MM.1S (cell line): ENCODE results near the gene NCCRP1.

ENCODE experiments used
- DNase-seq: peaks from one replicate; pipeline ENCODE4 v3.0.0-alpha.2; 2015
- H2AFZ ChIP-seq: fragments of 300-600 bp; sonication (generic); 2 replicates; pipeline ENCODE4 v1.6.0; 2016; ENCODE audit warnings: antibody characterized with exemption, low read length
- H3F3A ChIP-seq: fragments of 300-600 bp; sonication (generic); 2 replicates; pipeline ENCODE4 v1.6.1; 2016; ENCODE audit warnings: mild to moderate bottlenecking, antibody characterized with exemption, low read length, moderate library complexity, mixed read lengths; ENCODE audit not compliant: insufficient read depth
- H3K27ac ChIP-seq: fragments of 300-600 bp; sonication (generic); 2 replicates; pipeline ENCODE4 v1.5.1; 2016; ENCODE audit warnings: mild to moderate bottlenecking, low read length
- H3K27me3 ChIP-seq: fragments of 300-600 bp; sonication (generic); replicated peaks from 2 replicates; pipeline ENCODE4 v1.6.0; 2016; ENCODE audit warnings: low read length; ENCODE audit not compliant: insufficient read depth
- H3K36me3 ChIP-seq: fragments of 300-600 bp; sonication (generic); replicated peaks from 2 replicates; pipeline ENCODE4 v1.6.1; 2016; ENCODE audit warnings: mild to moderate bottlenecking, low read length, mixed read lengths; ENCODE audit not compliant: insufficient read depth
- H3K4me1 ChIP-seq: fragments of 300-600 bp; sonication (generic); 2 replicates; pipeline ENCODE4 v1.6.1; 2016; ENCODE audit warnings: low read length, mixed read lengths
- H3K4me2 ChIP-seq: fragments of 300-600 bp; sonication (generic); 2 replicates; pipeline ENCODE4 v1.6.0; 2016; ENCODE audit warnings: low read depth, low read length
- H3K4me3 ChIP-seq: fragments of 300-600 bp; sonication (generic); 2 replicates; pipeline ENCODE4 v1.5.1; 2016; ENCODE audit warnings: low read length, mixed read lengths
- H3K79me2 ChIP-seq: fragments of 300-600 bp; sonication (generic); 2 replicates; pipeline ENCODE4 v1.6.1; 2016; ENCODE audit warnings: mixed run types, low read length, mixed read lengths
- H3K9ac ChIP-seq: fragments of 300-600 bp; sonication (generic); 2 replicates; pipeline ENCODE4 v1.6.1; 2016; ENCODE audit warnings: low read length, mixed read lengths
- H3K9me2 ChIP-seq: fragments of 300-600 bp; sonication (generic); replicated peaks from 2 replicates; pipeline ENCODE4 v1.6.1; 2016; ENCODE audit warnings: mild to moderate bottlenecking, low read length, mixed read lengths; ENCODE audit not compliant: insufficient read depth
- H3K9me3 ChIP-seq: fragments of 300-600 bp; sonication (generic); replicated peaks from 2 replicates; pipeline ENCODE4 v1.6.1; 2016; ENCODE audit warnings: mild to moderate bottlenecking, low read length, mixed read lengths; ENCODE audit not compliant: insufficient read depth
- H4K20me1 ChIP-seq: fragments of 300-600 bp; sonication (generic); 2 replicates; pipeline ENCODE4 v1.6.1; 2016; ENCODE audit warnings: mild to moderate bottlenecking, low read length, moderate library complexity, mixed read lengths; ENCODE audit not compliant: insufficient read depth
- EZH2 ChIP-seq: fragments of 300-600 bp; sonication (generic); optimal IDR thresholded peaks from 2 replicates; pipeline ENCODE3; 2017; ENCODE audit warnings: low read depth, mild to moderate bottlenecking, antibody characterized with exemption, low read length, mixed read lengths
- EZH2phosphoT487 ChIP-seq: fragments of 300-600 bp; sonication (generic); IDR thresholded peaks from 2 replicates; pipeline ENCODE4 v1.6.1; 2018; ENCODE audit warnings: antibody characterized with exemption, low read length
- TF ChIP-seq, protein P1 (sequence below): fragments of 300-600 bp; sonication (generic); IDR thresholded peaks from 2 replicates; pipeline ENCODE4 v1.5.1; 2016; ENCODE audit warnings: antibody characterized with exemption, low read length, mixed read lengths

Gene NCCRP1

DNA sequence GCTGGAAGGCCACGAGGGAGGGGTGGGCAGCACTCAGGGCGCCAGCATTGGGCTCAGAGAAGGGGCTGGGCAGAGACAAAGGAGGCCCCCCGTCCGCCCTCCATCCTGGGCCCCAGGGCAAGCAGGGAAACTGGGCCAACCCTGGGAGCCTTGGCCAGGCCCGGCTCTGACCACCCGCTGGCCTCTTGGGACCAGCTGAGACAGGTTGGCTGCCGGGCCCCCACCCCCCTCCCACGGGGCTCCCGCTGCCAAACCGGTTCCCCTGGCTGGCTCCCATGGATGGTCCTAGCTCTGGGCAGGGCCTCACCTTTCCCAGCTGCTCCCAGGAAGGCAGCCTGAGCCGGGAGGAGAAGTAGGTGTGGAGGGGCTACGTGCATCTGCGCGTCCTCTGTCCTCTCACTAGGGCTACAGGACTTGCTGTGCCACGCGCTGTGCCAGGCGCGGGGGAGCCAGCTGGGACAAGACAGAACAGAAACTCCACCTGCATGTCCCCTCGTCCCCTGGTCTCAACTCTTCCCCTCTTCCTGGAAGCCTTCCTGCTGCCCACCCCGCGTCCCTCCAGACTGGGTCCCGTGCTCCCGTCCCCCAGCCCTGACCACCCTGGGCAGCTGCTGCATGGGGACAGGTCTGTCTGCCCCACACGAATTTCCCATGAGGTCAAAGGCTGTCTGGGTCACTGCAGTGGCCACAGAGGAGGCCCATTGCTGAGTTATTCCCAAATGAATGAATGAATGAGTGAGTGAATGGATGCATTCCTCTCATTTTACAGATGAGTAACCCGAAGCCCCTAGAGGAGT is 29.1 kb upstream of the NCCRP1 start:
- no peak overlapping the region for H3K4me2 ChIP-seq
- H3K4me1 ChIP-seq, result no peaks in the 10 kb centered on the region
- H3K27ac ChIP-seq, result no peak overlapping the region
- H3K36me3 ChIP-seq, result no peaks in the 10 kb centered on the region
- H3K9me3 ChIP-seq, result no peaks in the 10 kb centered on the region
- H3F3A ChIP-seq, result no peaks in the 10 kb centered on the region
- H3K9ac ChIP-seq, result no peak overlapping the region
- TF ChIP-seq, protein P1, sequence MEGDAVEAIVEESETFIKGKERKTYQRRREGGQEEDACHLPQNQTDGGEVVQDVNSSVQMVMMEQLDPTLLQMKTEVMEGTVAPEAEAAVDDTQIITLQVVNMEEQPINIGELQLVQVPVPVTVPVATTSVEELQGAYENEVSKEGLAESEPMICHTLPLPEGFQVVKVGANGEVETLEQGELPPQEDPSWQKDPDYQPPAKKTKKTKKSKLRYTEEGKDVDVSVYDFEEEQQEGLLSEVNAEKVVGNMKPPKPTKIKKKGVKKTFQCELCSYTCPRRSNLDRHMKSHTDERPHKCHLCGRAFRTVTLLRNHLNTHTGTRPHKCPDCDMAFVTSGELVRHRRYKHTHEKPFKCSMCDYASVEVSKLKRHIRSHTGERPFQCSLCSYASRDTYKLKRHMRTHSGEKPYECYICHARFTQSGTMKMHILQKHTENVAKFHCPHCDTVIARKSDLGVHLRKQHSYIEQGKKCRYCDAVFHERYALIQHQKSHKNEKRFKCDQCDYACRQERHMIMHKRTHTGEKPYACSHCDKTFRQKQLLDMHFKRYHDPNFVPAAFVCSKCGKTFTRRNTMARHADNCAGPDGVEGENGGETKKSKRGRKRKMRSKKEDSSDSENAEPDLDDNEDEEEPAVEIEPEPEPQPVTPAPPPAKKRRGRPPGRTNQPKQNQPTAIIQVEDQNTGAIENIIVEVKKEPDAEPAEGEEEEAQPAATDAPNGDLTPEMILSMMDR, result no peak
- no peak for TF ChIP-seq EZH2phosphoT487
- TF ChIP-seq EZH2, result no peak
- H3K9me2 ChIP-seq, result no peaks in the 10 kb centered on the region
- no peak overlapping the region for H2AFZ ChIP-seq
- H4K20me1 ChIP-seq, result no peaks in the 10 kb centered on the region
- H3K27me3 ChIP-seq, result no peaks in the 10 kb centered on the region
- H3K79me2 ChIP-seq, result no peaks in the 10 kb centered on the region
- no peak overlapping the region for H3K4me3 ChIP-seq
- no peak for DNase-seq

DNA sequence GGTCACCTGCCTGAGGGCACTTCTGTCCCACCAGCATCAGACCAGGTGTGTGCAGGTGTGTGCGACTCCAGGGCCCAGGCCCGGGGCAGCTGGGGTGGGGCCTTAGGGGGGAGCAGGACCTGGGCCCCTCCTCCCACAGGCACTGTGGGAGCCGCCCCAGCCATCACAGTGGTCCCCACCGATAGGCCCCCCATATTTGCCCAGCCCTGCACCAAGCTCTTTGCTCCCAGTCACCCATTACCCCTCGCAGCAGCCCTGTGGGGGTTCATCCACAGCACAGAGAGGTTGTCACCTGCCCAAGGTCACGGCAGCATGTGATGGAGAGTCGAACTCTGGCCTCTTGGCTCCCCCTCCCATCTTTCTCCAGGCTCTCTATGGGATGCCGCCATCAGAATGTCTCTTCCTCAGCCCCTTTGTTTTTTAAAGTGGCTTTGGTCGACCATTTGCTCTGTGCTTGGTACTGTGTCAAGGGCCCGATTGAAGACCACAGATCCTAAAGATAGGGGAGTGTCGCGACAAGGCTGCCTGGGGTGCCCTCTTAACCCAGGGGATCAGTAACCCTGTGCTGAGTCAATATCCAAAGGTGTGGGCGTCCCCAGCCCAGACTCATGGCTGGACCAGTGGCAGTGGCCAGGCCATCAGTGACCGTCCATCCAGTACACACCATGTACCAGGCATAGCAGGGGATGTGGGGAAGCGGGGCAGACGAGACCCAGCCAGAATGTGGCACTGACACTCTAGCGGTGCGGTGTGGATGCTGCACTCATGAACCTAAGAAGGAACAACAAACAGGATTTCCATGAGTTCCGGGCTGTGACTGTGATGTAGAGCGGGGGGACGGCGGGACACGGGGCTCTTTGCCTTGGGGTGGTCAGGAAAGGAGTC is 28.3 kb upstream of the NCCRP1 start:
- Histone ChIP-seq H3K4me3 (no peak overlapping the region), H3K36me3 (no peaks in the 10 kb centered on the region), H4K20me1 (no peaks in the 10 kb centered on the region), H3K27ac (no peak overlapping the region), H3K27me3 (no peaks in the 10 kb centered on the region), H3K4me1 (no peaks in the 10 kb centered on the region), H3K9ac (no peak overlapping the region), H3K9me2 (no peaks in the 10 kb centered on the region), H2AFZ (no peak overlapping the region), H3K4me2 (no peak overlapping the region), H3K79me2 (no peaks in the 10 kb centered on the region), H3F3A (no peaks in the 10 kb centered on the region), H3K9me3 (no peaks in the 10 kb centered on the region)
- TF ChIP-seq EZH2 (no peak), EZH2phosphoT487 (no peak)
- TF ChIP-seq, protein P1, result no peak
- DNase-seq, result no peak

DNA sequence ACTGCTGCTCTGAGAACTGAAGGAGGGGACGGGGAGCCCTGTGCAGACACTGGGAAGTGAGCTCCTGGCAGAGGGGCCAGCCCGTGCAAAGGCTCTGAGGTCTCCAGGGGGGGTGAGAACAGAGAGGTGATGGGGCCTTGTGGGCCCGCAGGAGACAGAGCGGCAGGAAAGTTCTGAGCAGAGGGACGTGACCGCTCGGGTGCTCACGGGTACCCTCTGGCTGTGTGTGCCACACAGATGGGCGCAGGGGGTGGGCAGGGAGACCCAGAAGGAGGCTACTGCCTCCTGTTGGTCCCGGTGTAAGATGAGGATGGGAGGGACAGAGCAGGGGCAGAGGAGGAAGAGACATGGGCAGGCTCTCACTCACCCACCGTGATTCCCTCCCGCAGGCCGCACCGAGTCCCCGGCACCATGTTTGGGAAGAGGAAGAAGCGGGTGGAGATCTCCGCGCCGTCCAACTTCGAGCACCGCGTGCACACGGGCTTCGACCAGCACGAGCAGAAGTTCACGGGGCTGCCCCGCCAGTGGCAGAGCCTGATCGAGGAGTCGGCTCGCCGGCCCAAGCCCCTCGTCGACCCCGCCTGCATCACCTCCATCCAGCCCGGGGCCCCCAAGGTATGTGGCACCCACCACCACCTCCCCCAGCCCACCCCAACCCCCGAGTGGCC is 27.5 kb upstream of the NCCRP1 start:
- H3K4me1 ChIP-seq, result no peaks in the 10 kb centered on the region
- H2AFZ ChIP-seq, result no peak overlapping the region
- no peak overlapping the region for H3K27ac ChIP-seq
- DNase-seq, result no peak
- H3K79me2 ChIP-seq, result no peaks in the 10 kb centered on the region
- H3K9ac ChIP-seq, result no peak overlapping the region
- H3K9me3 ChIP-seq, result no peaks in the 10 kb centered on the region
- H3F3A ChIP-seq, result no peaks in the 10 kb centered on the region
- TF ChIP-seq, protein P1, result no peak
- TF ChIP-seq EZH2phosphoT487, result no peak
- TF ChIP-seq EZH2, result no peak
- H3K9me2 ChIP-seq, result no peaks in the 10 kb centered on the region
- no peaks in the 10 kb centered on the region for H3K27me3 ChIP-seq
- no peaks in the 10 kb centered on the region for H3K36me3 ChIP-seq
- no peaks in the 10 kb centered on the region for H4K20me1 ChIP-seq
- no peak overlapping the region for H3K4me2 ChIP-seq
- no peak overlapping the region for H3K4me3 ChIP-seq
